HepG2 (cell line): ENCODE results near the gene TLCD3B. TPM values are rescaled to one million over a fixed set of nuclear protein-coding genes. Genes with fewer than 3 reads are reported as not detected.

ENCODE experiments used
- AKNA ChIP-seq: sonication (generic); formaldehyde crosslinking; IDR thresholded peaks from 2 replicates; pipeline ENCODE4 v1.4.0; 2020; ENCODE audit warnings: missing genetic modification reagents, borderline replicate concordance
- CBX5 ChIP-seq: sonication (generic); formaldehyde crosslinking; IDR thresholded peaks from 2 replicates; pipeline ENCODE4 v1.4.0; 2020; ENCODE audit warnings: missing genetic modification reagents, borderline replicate concordance
- CEBPG ChIP-seq: IDR thresholded peaks from 2 replicates; pipeline ENCODE4 v1.6.1; 2016
- HDAC1 ChIP-seq: sonication (generic); formaldehyde crosslinking; IDR thresholded peaks from 2 replicates; pipeline ENCODE4 v1.5.1; 2020; ENCODE audit warnings: mild to moderate bottlenecking, missing genetic modification reagents
- HNRNPL ChIP-seq: fragments of 200-400 bp; formaldehyde crosslinking; IDR thresholded peaks from 2 replicates; pipeline ENCODE4 v1.6.1; 2017; ENCODE audit warnings: mild to moderate bottlenecking, low read depth, low read length
- NAIF1 ChIP-seq: sonication (generic); formaldehyde crosslinking; IDR thresholded peaks from 2 replicates; pipeline ENCODE4 v1.5.0; 2020; ENCODE audit warnings: mild to moderate bottlenecking, missing genetic modification reagents, borderline replicate concordance
- NR1H2 ChIP-seq: sonication (generic); formaldehyde crosslinking; IDR thresholded peaks from 2 replicates; pipeline ENCODE4 v1.8.1; 2022; ENCODE audit warnings: low read depth, missing genetic modification reagents, borderline replicate concordance
- RFX3 ChIP-seq: IDR thresholded peaks from 2 replicates; pipeline ENCODE4 v1.6.1; 2016; ENCODE audit warnings: missing biosample characterization, missing genetic modification reagents
- SIN3B ChIP-seq: fragments of 150-350 bp; IDR thresholded peaks from 2 replicates; pipeline ENCODE4 v1.6.1; 2014; ENCODE audit warnings: low read length
- SP2 ChIP-seq: sonication (generic); formaldehyde crosslinking; IDR thresholded peaks from 2 replicates; pipeline ENCODE4 v1.5.1; 2020; ENCODE audit warnings: mild to moderate bottlenecking, missing genetic modification reagents
- TBX3 ChIP-seq: fragments of 450-650 bp; IDR thresholded peaks from 2 replicates; pipeline ENCODE4 v1.6.1; 2017; ENCODE audit warnings: antibody characterized with exemption, mild to moderate bottlenecking, inconsistent platforms, borderline replicate concordance
- TEF ChIP-seq: sonication (generic); formaldehyde crosslinking; IDR thresholded peaks from 2 replicates; pipeline ENCODE4 v1.5.0; 2020; ENCODE audit warnings: missing genetic modification reagents
- UBTF ChIP-seq: sonication (generic); formaldehyde crosslinking; IDR thresholded peaks from 2 replicates; pipeline ENCODE4 v1.4.0; 2020; ENCODE audit warnings: mild to moderate bottlenecking, missing genetic modification reagents
- ZNF136 ChIP-seq: sonication (generic); formaldehyde crosslinking; IDR thresholded peaks from 2 replicates; pipeline ENCODE4 v1.8.1; 2022; ENCODE audit warnings: low read depth, mild to moderate bottlenecking, moderate library complexity, missing genetic modification reagents
- ZNF160 ChIP-seq: sonication (generic); formaldehyde crosslinking; IDR thresholded peaks from 2 replicates; pipeline ENCODE4 v1.8.0; 2022; ENCODE audit warnings: mild to moderate bottlenecking, inconsistent platforms, missing genetic modification reagents
- ZNF292 ChIP-seq: sonication (generic); formaldehyde crosslinking; IDR thresholded peaks from 2 replicates; pipeline ENCODE4 v1.8.1; 2022; ENCODE audit warnings: mild to moderate bottlenecking, low read depth, missing genetic modification reagents, borderline replicate concordance
- ZNF660 ChIP-seq: sonication (generic); formaldehyde crosslinking; IDR thresholded peaks from 2 replicates; pipeline ENCODE4 v1.5.1; 2020; ENCODE audit warnings: mild to moderate bottlenecking, low read depth, missing genetic modification reagents, borderline replicate concordance
- ZNF704 ChIP-seq: sonication (generic); formaldehyde crosslinking; IDR thresholded peaks from 2 replicates; pipeline ENCODE4 v1.8.1; 2023; ENCODE audit warnings: mild to moderate bottlenecking, inconsistent platforms, moderate library complexity, missing genetic modification reagents, borderline replicate concordance
- ZSCAN31 ChIP-seq: sonication (generic); formaldehyde crosslinking; IDR thresholded peaks from 2 replicates; pipeline ENCODE4 v1.5.0; 2020; ENCODE audit warnings: low read depth, mild to moderate bottlenecking, missing genetic modification reagents
- polyA plus RNA-seq, 8 experiments: library from polyadenylated mRNA; depleted of rRNA in 3 of 8; stranded (reverse) in 7 of 8; unstranded in 1 of 8; fragments of >200 nt; fragmentation: Illumina TruSeq in 4 of 8; extraction: Trizol in 4 of 8; gene quantifications; 2 replicates each; pipeline versions ENCODE4 v1.2.1 to v1.2.3, GENCODE V29; 2011 to 2016; ENCODE audit warnings: low read depth in 4 of 8, missing spikeins in 1 of 8, mixed read lengths in 1 of 8; ENCODE audit not compliant: insufficient read depth in 1 of 8
- total RNA-seq, 5 experiments: library from RNA; depleted of rRNA; stranded (reverse); fragments of >200 nt; fragmentation: Illumina TruSeq; extraction: Trizol; gene quantifications; 2 replicates each; pipeline ENCODE4 v1.2.3, GENCODE V29; 2016; ENCODE audit warnings: low read depth in 1 of 5

Gene TLCD3B
- total and polyA plus RNA-seq, 2 of the 13 experiments (the other 11 are each of a cell fraction or from before 2014, with no cell fraction given) = not detected

- TF ChIP-seq TBX3 (peak; percentile 50; the same call in 1 of the 2 replicates), NAIF1 (CRISPR knock-in tag) (peak; percentile 93; the same call in 1 of the 2 replicates), NR1H2 (CRISPR knock-in tag) (peak; percentile 96), HNRNPL (peak; percentile 60), TEF (CRISPR knock-in tag) (0 out of 2 replicates have a peak, but pooled peaks have one; percentile 8), CEBPG (CRISPR knock-in tag) (peak; percentile 27; the same call in 1 of the 2 replicates), ZNF160 (CRISPR knock-in tag) (peak; percentile 78; the same call in 1 of the 2 replicates), ZNF704 (CRISPR knock-in tag) (peak; percentile 93; the same call in 1 of the 2 replicates), AKNA (CRISPR knock-in tag) (peak; percentile 22; the same call in 1 of the 2 replicates), RFX3 (CRISPR knock-in tag) (peak; percentile 51), SIN3B (no peak; the same call in none of the 2 replicates), ZNF136 (CRISPR knock-in tag) (peak; percentile 96; the same call in 1 of the 2 replicates), ZSCAN31 (peak; percentile 96), ZNF292 (peak; percentile 47; the same call in 1 of the 2 replicates), SP2 (peak; percentile 81), UBTF (CRISPR knock-in tag) (peak; percentile 98), ZNF660 (peak; percentile 64; the same call in 1 of the 2 replicates), HDAC1 (CRISPR knock-in tag) (peak; percentile 89; the same call in 1 of the 2 replicates), CBX5 (CRISPR knock-in tag) (peak; percentile 77)
Measured at GRCh38 chr16:30065102-30065942, 34.3 kb upstream of the TLCD3B start, which contains the start of gene ALDOA (continued).
